ENCODE measurements around the gene LRRC4C. TPM values are rescaled to one million over a fixed set of nuclear protein-coding genes. Genes with fewer than 3 reads are reported as not detected.

LRRC4C gene
- total RNA-seq, 3 donors from 2014 or later, result 0.29 to 4.1 TPM; not detected in 1

- TF ChIP-seq, protein P1, sequence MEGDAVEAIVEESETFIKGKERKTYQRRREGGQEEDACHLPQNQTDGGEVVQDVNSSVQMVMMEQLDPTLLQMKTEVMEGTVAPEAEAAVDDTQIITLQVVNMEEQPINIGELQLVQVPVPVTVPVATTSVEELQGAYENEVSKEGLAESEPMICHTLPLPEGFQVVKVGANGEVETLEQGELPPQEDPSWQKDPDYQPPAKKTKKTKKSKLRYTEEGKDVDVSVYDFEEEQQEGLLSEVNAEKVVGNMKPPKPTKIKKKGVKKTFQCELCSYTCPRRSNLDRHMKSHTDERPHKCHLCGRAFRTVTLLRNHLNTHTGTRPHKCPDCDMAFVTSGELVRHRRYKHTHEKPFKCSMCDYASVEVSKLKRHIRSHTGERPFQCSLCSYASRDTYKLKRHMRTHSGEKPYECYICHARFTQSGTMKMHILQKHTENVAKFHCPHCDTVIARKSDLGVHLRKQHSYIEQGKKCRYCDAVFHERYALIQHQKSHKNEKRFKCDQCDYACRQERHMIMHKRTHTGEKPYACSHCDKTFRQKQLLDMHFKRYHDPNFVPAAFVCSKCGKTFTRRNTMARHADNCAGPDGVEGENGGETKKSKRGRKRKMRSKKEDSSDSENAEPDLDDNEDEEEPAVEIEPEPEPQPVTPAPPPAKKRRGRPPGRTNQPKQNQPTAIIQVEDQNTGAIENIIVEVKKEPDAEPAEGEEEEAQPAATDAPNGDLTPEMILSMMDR (IDR thresholded peaks at IDR 0.05), result no peak
- Histone ChIP-seq H3K4me1 (ENCODE audit: low read depth) (no peaks in the 10 kb centered on the region), H3K36me3 (ENCODE audit: low read depth) (no peaks in the 10 kb centered on the region), H3K4me3 (no peak overlapping the region), H3K9me3 (no peaks in the 10 kb centered on the region)
- DNase-seq (no peak), ATAC-seq (no peak)
- intact Hi-C loops (cut with DNase I, micrococcal nuclease), result no loop called here
Measured at GRCh38 chr11:41446566-41446965, 12.9 kb downstream of the LRRC4C start.

DNA sequence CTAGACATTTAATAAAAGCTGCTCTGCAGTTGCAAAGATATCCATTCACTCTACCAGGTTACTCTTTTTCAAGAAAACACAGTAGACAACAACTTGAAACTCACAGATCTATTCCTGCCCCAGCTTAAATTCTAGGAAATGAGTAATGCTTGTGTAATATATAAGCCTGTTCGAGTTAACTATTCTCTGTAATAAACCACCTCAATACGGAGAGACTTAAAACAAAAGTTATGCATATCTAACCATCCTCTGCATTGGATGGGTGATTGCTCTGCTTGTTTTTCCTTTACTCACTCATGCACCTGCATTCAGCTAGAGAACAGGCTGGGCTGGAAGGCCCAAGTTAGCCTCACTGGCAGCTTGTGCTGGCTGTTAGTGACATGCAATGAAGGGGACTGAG is 13.3 kb downstream of the LRRC4C start:
- Histone ChIP-seq H3K4me1 (ENCODE audit: low read depth) (no peaks in the 10 kb centered on the region), H3K36me3 (ENCODE audit: low read depth) (no peaks in the 10 kb centered on the region), H3K4me3 (no peak overlapping the region), H3K9me3 (no peaks in the 10 kb centered on the region)
- TF ChIP-seq, protein P1 (IDR thresholded peaks at IDR 0.05), result no peak
- DNase-seq (no peak), ATAC-seq (no peak)
- intact Hi-C loops (cut with DNase I, micrococcal nuclease), result no loop called here

DNA sequence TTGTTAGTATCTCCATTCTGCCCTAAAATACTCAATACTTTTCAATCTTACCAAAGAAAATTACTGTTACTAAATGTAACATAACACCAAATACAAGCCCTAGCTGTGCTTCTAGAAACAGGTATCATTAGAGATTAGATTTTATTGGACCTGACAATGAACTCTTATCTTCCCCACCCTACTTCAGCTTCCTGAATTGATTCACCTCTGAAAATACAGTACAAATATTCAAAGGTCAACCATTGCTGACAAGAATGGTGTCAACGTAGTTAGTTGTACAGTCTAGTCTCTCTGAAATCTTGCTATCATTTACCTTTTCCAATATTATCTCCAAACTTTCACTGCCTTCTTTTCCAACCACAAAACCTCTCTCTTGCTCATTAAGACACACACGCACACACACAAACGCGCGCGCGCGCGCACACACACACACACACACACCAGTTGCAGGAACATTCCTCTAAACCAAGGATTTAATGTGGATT is 22.4 kb downstream of the LRRC4C start:
- DNase-seq, result peak in 1 of 3 donors; percentile 28
- Histone ChIP-seq H3K36me3 (ENCODE audit: low read depth) (no peaks in the 10 kb centered on the region), H3K9me3 (no peaks in the 10 kb centered on the region), H3K4me3 (no peak overlapping the region), H3K4me1 (ENCODE audit: low read depth) (no peaks in the 10 kb centered on the region)
- TF ChIP-seq, protein P1 (IDR thresholded peaks at IDR 0.05), result no peak
- intact Hi-C loops (cut with DNase I, micrococcal nuclease), result no loop called here
- peak; percentile 88 for ATAC-seq

- no peak overlapping the region for H3K4me3 ChIP-seq
- TF ChIP-seq, protein P1 (IDR thresholded peaks at IDR 0.05), result no peak
- no peaks in the 10 kb centered on the region for H3K4me1 ChIP-seq (ENCODE audit: low read depth)
- DNase-seq, result no peak
- H3K36me3 ChIP-seq (ENCODE audit: low read depth), result no peaks in the 10 kb centered on the region
- no peaks in the 10 kb centered on the region for H3K9me3 ChIP-seq
- no peak for ATAC-seq
- intact Hi-C loops (cut with DNase I, micrococcal nuclease), result no loop called here
Measured at GRCh38 chr11:41435531-41435930, 23.9 kb downstream of the LRRC4C start.

DNA sequence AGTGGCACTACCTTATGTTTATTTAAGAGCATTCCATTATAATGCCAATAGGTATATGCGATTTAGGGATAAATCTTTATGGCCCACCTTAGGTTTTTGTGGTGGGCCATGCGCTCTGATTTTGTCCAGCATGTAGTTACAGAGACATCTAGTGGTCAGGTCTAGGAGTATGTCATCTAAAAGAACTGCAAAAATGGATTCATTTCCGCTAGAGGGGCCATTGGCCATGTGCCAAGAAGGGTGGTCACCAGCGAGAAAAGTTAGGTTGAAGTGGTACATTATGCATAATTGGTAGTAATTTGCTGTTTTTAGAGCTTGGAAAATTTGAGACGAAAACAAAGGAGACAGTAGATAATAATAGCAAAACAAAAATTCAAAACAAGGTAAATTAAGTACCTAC is 27.7 kb downstream of the LRRC4C start:
- Histone ChIP-seq H3K9me3 (no peaks in the 10 kb centered on the region), H3K36me3 (ENCODE audit: low read depth) (no peaks in the 10 kb centered on the region), H3K4me3 (no peak overlapping the region), H3K4me1 (ENCODE audit: low read depth) (no peaks in the 10 kb centered on the region)
- DNase-seq (no peak), ATAC-seq (no peak)
- intact Hi-C loops (cut with DNase I, micrococcal nuclease), result no loop called here
- TF ChIP-seq, protein P1 (IDR thresholded peaks at IDR 0.05), result no peak

GRCh38 chr11:41419901-41420300 is 39.6 kb downstream of the LRRC4C start:
- Histone ChIP-seq H3K9me3 (no peaks in the 10 kb centered on the region), H3K4me3 (no peak overlapping the region), H3K36me3 (ENCODE audit: low read depth) (no peaks in the 10 kb centered on the region), H3K4me1 (ENCODE audit: low read depth) (no peaks in the 10 kb centered on the region)
- ATAC-seq (no peak), DNase-seq (no peak)
- intact Hi-C loops (cut with DNase I, micrococcal nuclease), result no loop called here
- TF ChIP-seq, protein P1 (IDR thresholded peaks at IDR 0.05), result no peak

Measured in mucosa of descending colon (tissue), 3 donors.